Brain microvascular endothelial cell (primary cell): ENCODE data around the gene EPSTI1.
A peak's percentile ranks its signal among the peaks of the same experiment; 100 is the strongest.

Experiments used
- DNase-seq: peaks from one replicate; pipeline ENCODE4 v3.0.0-alpha.2; 2020
- H3K27ac ChIP-seq: fragments of 250-450 bp; sonication (Bioruptor Pico); 2 replicates; pipeline ENCODE4 v1.5.1; 2020; ENCODE audit warnings: mild to moderate bottlenecking, moderate library complexity
- H3K27me3 ChIP-seq: fragments of 250-450 bp; sonication (Bioruptor Pico); replicated peaks from 2 replicates; pipeline ENCODE4 v1.5.1; 2020; ENCODE audit warnings: mild to moderate bottlenecking
- H3K36me3 ChIP-seq: fragments of 250-450 bp; sonication (Bioruptor Pico); replicated peaks from 2 replicates; pipeline ENCODE4 v1.5.1; 2020; ENCODE audit warnings: mild to moderate bottlenecking
- H3K4me3 ChIP-seq: 2 replicates; pipeline ENCODE4 v1.5.1; 2011; ENCODE audit warnings: low read depth, mild to moderate bottlenecking, control low read depth, low read length, moderate library complexity
- in situ Hi-C: cut with HindIII; loops from 2 replicates; pipeline ENCODE4 v1.10.0; 2017; ENCODE audit warnings: low sequenced_read_pairs, low pct_ligation_motif_present
- TF ChIP-seq, protein P1 (sequence below): IDR thresholded peaks from 2 replicates; pipeline ENCODE4 v1.5.1; 2011; ENCODE audit warnings: low read depth, mild to moderate bottlenecking, moderate library complexity, low read length, control low read depth, inconsistent platforms; ENCODE audit errors: missing control alignments

Gene EPSTI1

DNA sequence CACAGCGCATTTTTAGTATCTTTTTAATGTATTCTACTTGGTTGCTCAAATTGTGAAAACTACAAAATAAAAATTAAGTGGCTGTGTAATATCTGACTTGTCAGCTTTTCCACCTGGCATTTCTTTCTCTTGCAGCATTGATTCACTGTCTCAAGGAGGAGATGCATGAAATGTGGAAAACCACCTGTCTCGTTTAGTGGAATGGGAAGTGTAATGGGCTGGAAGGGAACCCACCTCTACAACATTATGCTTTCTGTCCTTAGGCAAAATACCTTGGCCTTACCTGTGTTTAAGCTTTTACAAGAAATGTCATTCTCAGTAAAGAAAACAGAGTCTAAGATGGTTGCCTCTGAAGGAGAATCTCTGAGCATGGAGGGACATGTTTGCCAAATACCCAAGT lies 142.8 kb downstream of the EPSTI1 start:
- Histone ChIP-seq H3K27me3 (no peaks in the 10 kb centered on the region), H3K4me3 (no peak overlapping the region), H3K27ac (no peak overlapping the region), H3K36me3 (no peaks in the 10 kb centered on the region)
- in situ Hi-C loops: no loop called here
- DNase-seq: no peak
- TF ChIP-seq, protein P1, sequence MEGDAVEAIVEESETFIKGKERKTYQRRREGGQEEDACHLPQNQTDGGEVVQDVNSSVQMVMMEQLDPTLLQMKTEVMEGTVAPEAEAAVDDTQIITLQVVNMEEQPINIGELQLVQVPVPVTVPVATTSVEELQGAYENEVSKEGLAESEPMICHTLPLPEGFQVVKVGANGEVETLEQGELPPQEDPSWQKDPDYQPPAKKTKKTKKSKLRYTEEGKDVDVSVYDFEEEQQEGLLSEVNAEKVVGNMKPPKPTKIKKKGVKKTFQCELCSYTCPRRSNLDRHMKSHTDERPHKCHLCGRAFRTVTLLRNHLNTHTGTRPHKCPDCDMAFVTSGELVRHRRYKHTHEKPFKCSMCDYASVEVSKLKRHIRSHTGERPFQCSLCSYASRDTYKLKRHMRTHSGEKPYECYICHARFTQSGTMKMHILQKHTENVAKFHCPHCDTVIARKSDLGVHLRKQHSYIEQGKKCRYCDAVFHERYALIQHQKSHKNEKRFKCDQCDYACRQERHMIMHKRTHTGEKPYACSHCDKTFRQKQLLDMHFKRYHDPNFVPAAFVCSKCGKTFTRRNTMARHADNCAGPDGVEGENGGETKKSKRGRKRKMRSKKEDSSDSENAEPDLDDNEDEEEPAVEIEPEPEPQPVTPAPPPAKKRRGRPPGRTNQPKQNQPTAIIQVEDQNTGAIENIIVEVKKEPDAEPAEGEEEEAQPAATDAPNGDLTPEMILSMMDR: no peak

DNA sequence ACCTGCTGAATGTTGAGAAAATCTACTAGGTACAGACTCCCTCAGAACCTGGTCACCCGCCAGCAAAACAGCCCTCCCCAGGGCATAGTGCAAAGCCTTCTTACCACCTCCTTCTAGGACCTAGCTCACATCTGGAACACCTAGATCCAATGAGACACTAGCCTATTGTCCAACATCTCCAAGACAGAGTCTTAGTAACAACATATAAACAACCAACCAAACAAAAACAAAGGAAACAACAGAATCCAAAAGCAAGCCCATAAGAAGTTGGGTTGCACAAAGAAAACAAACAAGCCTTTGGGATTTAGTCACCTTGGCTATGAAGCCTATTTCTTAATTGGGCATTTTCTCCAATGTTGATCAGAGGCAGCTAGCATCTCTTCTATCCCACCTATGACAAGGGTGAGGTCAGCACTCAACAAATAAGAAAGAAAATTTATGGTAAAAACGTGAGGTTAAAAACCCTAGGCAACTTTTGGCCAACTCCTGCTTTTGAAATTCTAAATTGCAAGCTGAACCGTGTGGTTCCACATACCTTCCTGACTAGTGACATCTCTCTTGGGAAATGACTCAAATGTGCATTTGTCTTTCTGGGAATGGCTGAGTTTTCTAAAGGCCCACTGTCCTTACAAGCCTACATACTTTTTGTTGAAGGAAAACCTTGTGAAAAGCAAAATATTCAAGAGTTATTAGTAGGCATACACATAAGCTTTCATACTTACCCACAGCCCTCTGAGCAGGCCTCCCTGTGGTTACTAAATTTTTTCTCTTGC lies 144.0 kb downstream of the EPSTI1 start:
- TF ChIP-seq, protein P1: no peak
- DNase-seq: peak; percentile 49
- in situ Hi-C loops: no loop called here
- Histone ChIP-seq H3K4me3 (no peak overlapping the region), H3K27ac (peak overlapping the region; percentile 43), H3K36me3 (no peaks in the 10 kb centered on the region), H3K27me3 (no peaks in the 10 kb centered on the region)

DNA sequence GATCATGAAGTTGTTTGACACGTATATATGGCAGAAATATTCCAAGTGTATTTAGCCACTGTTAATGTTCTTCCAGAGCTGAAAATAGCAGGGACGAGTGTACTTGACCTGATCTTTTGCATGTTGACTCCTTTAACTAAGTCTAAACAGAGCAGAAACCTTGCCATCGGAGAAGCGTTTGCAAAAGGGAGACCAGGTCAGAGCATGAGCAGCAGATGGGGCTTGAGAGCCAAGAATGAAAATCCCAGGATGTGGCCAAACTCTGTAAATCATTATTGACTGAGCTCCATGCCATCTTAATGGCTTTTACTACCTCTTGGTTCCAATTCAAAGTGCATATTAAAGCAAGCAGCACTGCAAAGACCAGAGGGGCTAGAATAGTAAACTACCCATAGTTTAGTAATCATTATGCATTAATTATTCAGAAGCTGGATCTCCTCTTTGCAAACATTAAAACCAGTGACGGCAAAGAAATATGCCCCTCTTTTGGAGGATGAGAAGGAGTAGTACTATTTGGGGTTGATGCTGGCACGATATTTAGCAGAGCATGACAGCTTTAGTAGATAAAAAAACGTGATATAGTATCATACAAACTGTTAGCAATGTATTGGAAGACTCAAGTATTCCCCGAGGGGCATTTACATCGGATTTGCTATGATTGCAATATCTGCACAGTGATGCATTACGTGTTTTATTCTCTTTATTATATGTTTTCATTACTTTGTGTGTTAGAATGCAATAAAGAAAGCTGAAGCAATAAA lies 154.9 kb downstream of the EPSTI1 start:
- DNase-seq: peak; percentile 68
- no peaks in the 10 kb centered on the region for H3K36me3 ChIP-seq
- in situ Hi-C loops: no loop called here
- TF ChIP-seq, protein P1: peak; percentile 73
- H3K27me3 ChIP-seq: no peaks in the 10 kb centered on the region
- H3K4me3 ChIP-seq: no peak overlapping the region
- H3K27ac ChIP-seq: peak overlapping the region; percentile 88
